IMR-90 (cell line): ENCODE data around the gene TVP23A. TPM values are rescaled to one million over a fixed set of nuclear protein-coding genes. Genes with fewer than 3 reads are reported as not detected.

Source experiments
- ATAC-seq: fragments of 200-7000 bp; cut with Tn5 transposase; 2 replicates; pipeline ENCODE4 v1.9.1; 2020; ENCODE audit warnings: low read depth, mild to moderate bottlenecking, moderate library complexity
- BruUV-seq: library from RNA; stranded (reverse); fragments of 400-500 nt; replicated peaks from 2 replicates; lab custom pipeline; 2021; lab: Mats Ljungman, UMichigan
- CTCF ChIA-PET: fragments of 300-600 bp; formaldehyde crosslinking; extraction: SDS; loops from one replicate; lab custom pipeline; 2021; ENCODE audit warnings: antibody characterized with exemption; lab: Yijun Ruan, JAX
- POLR2A ChIA-PET: fragments of 300-600 bp; sonication (Branson Sonifier 250); formaldehyde crosslinking; loops from one replicate; lab custom pipeline; 2022; ENCODE audit warnings: antibody characterized with exemption; ENCODE audit not compliant: unreplicated experiment; lab: Charles Lee
- DNase-seq: peaks from one replicate; pipeline ENCODE4 v3.0.0; 2013
- H2AFZ ChIP-seq: replicated peaks from 2 replicates; pipeline ENCODE3; 2013; ENCODE audit warnings: low read length, mild to moderate bottlenecking; ENCODE audit not compliant: poor library complexity
- H2AK5ac ChIP-seq: 2 replicates; pipeline ENCODE4 v1.6.1; 2013; ENCODE audit warnings: low read depth, low read length, inconsistent platforms
- H2AK9ac ChIP-seq: replicated peaks from 2 replicates; pipeline ENCODE3; 2013; ENCODE audit warnings: mild to moderate bottlenecking, low read depth, low read length, moderate library complexity; ENCODE audit not compliant: poor library complexity
- H2BK120ac ChIP-seq: 2 replicates; pipeline ENCODE4 v1.6.1; 2013; ENCODE audit warnings: low read depth, low read length, inconsistent platforms
- H2BK15ac ChIP-seq: 3 replicates; pipeline ENCODE4 v1.6.1; 2013; ENCODE audit warnings: low read depth, low read length, inconsistent platforms
- H2BK20ac ChIP-seq: 2 replicates; pipeline ENCODE4 v1.6.1; 2013; ENCODE audit warnings: low read depth, mild to moderate bottlenecking, inconsistent platforms, low read length, moderate library complexity
- H2BK5ac ChIP-seq: 2 replicates; pipeline ENCODE4 v1.6.1; 2013; ENCODE audit warnings: mild to moderate bottlenecking, low read depth, low read length, inconsistent platforms; ENCODE audit not compliant: poor library complexity, severe bottlenecking
- H3K14ac ChIP-seq: replicated peaks from 2 replicates; pipeline ENCODE4 v1.6.1; 2013; ENCODE audit warnings: low read depth, low read length, inconsistent platforms
- H3K18ac ChIP-seq: 2 replicates; pipeline ENCODE4 v1.6.1; 2013; ENCODE audit warnings: low read depth, low read length, control low read depth
- H3K23ac ChIP-seq: 2 replicates; pipeline ENCODE4 v1.6.1; 2013; ENCODE audit warnings: low read depth, low read length, inconsistent platforms
- H3K27ac ChIP-seq: 2 replicates; pipeline ENCODE4 v1.5.1; 2013; ENCODE audit warnings: mild to moderate bottlenecking, control low read depth, low read length; ENCODE audit not compliant: insufficient read depth
- H3K27me3 ChIP-seq: 2 replicates; pipeline ENCODE4 v1.6.1; 2013; ENCODE audit warnings: low read length; ENCODE audit not compliant: control insufficient read depth, insufficient read depth
- H3K36me3 ChIP-seq: 2 replicates; pipeline ENCODE4 v1.6.1; 2013; ENCODE audit warnings: low read length, mixed read lengths; ENCODE audit not compliant: control insufficient read depth, insufficient read depth
- H3K4ac ChIP-seq: 2 replicates; pipeline ENCODE4 v1.6.1; 2013; ENCODE audit warnings: low read depth, low read length, inconsistent platforms
- H3K4me1 ChIP-seq: 2 replicates; pipeline ENCODE4 v1.6.1; 2013; ENCODE audit warnings: low read length, mixed read lengths; ENCODE audit not compliant: control insufficient read depth, insufficient read depth
- H3K4me2 ChIP-seq: 2 replicates; pipeline ENCODE4 v1.6.1; 2013; ENCODE audit warnings: low read depth, mild to moderate bottlenecking, control low read depth, low read length, moderate library complexity
- H3K4me3 ChIP-seq: 2 replicates; pipeline ENCODE4 v1.5.1; 2013; ENCODE audit warnings: low read depth, mild to moderate bottlenecking, control low read depth, low read length, moderate library complexity; ENCODE audit not compliant: insufficient read depth
- H3K56ac ChIP-seq: 2 replicates; pipeline ENCODE4 v1.6.1; 2013; ENCODE audit warnings: low read length, inconsistent platforms; ENCODE audit not compliant: insufficient read depth; ENCODE audit errors: extremely low read depth
- H3K79me1 ChIP-seq, 2 experiments: 2 replicates each; pipeline ENCODE4 v1.6.1; 2013; ENCODE audit warnings: low read length in 2 of 2, inconsistent platforms in 1 of 2, low read depth in 1 of 2
- H3K9ac ChIP-seq: 2 replicates; pipeline ENCODE4 v1.6.1; 2013; ENCODE audit warnings: low read depth, low read length, control low read depth
- H3K9me1 ChIP-seq: 2 replicates; pipeline ENCODE4 v1.6.1; 2013; ENCODE audit warnings: low read length, inconsistent platforms; ENCODE audit not compliant: insufficient read depth
- H3K9me3 ChIP-seq: 2 replicates; pipeline ENCODE4 v1.6.1; 2013; ENCODE audit warnings: low read length; ENCODE audit not compliant: control insufficient read depth, insufficient read depth
- H4K20me1 ChIP-seq: 2 replicates; pipeline ENCODE4 v1.6.1; 2013; ENCODE audit warnings: low read length, inconsistent platforms; ENCODE audit not compliant: insufficient read depth
- H4K5ac ChIP-seq: 2 replicates; pipeline ENCODE4 v1.6.1; 2013; ENCODE audit warnings: mild to moderate bottlenecking, low read depth, low read length, control low read depth
- H4K8ac ChIP-seq, 2 experiments: 2 replicates each; pipeline ENCODE4 v1.6.1; 2013; ENCODE audit warnings: low read depth in 2 of 2, low read length in 2 of 2, control low read depth in 1 of 2, inconsistent platforms in 1 of 2
- H4K91ac ChIP-seq: 2 replicates; pipeline ENCODE4 v1.6.1; 2013; ENCODE audit warnings: low read depth, low read length, inconsistent platforms; ENCODE audit not compliant: insufficient read depth
- BHLHE40 ChIP-seq: fragments of 150-350 bp; IDR thresholded peaks from 2 replicates; pipeline ENCODE4 v1.6.1; 2016; ENCODE audit warnings: mild to moderate bottlenecking, low read depth, low read length
- CEBPB ChIP-seq: IDR thresholded peaks from 2 replicates; pipeline ENCODE4 v1.6.1; 2012; ENCODE audit warnings: low read depth, low read length, improper control_type of control experiment
- MAFK ChIP-seq: IDR thresholded peaks from 2 replicates; pipeline ENCODE4 v1.6.1; 2012; ENCODE audit warnings: low read depth, low read length, improper control_type of control experiment
- MXI1 ChIP-seq: IDR thresholded peaks from 2 replicates; pipeline ENCODE4 v1.6.1; 2012; ENCODE audit warnings: low read depth, mild to moderate bottlenecking, low read length, moderate library complexity, borderline replicate concordance
- WGBS, 2 experiments: methylation state at CpG; one replicate each; pipeline versions ENCODE4 v1.1.5 to v1.1.7; 2013; ENCODE audit warnings: missing lambda C conversion rate in 2 of 2; ENCODE audit not compliant: insufficient read length in 1 of 2; ENCODE audit errors: extremely low coverage in 2 of 2; 5-methylcytosine and 5-hydroxymethylcytosine counted together
- dilution Hi-C: fragments of 300-500 bp; cut with HindIII; formaldehyde crosslinking; loops from one replicate; pipeline ENCODE4 v1.14.3; 2018; ENCODE audit warnings: low sequenced_read_pairs; ENCODE audit not compliant: unreplicated experiment
- in situ Hi-C: fragments of 300-500 bp; cut with MboI; formaldehyde crosslinking; loops from 3 replicates; pipeline ENCODE4 v1.14.3; 2019; ENCODE audit warnings: low sequenced_read_pairs, inconsistent platforms, mixed read lengths
- intact Hi-C: fragments of 100-400 bp; cut with micrococcal nuclease; formaldehyde crosslinking; loops from 2 replicates; pipeline ENCODE4 v1.10.0; 2022
- polyA plus RNA-seq, 3 experiments: library from polyadenylated mRNA; depleted of rRNA; stranded (reverse); fragments of >200 nt; gene quantifications; 2 replicates each; pipeline ENCODE4 v1.2.3, GENCODE V29; 2012; ENCODE audit warnings: low replicate concordance in 1 of 3
- total RNA-seq: library from RNA; depleted of rRNA; stranded (reverse); fragments of >200 nt; gene quantifications from 2 replicates; pipeline ENCODE4 v1.2.3, GENCODE V29; 2012

Gene TVP23A
- total and polyA plus RNA-seq, 2 of the 4 experiments (the other 2 are of a cell fraction) = not detected

DNA sequence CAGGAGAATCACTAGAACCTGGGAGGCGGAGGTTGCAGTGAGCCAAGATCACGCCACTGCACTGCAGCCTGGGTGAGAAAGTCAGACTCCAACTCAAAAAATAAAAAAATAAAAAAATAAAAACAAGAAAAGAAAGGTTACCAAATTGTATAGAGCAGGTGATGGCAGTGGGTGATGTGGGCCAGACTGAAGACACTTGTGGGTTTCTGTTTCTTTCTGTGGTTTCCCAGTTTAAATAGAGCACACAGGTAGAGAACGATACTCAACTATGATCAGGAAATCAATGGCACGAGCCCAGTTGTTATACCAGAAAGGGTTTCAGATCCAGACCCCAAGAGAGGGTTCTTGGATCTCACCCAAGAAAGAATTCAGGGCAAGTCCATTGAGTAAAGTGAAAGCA, 42.3 kb downstream of the TVP23A start:
- CTCF ChIA-PET = no interaction called here
- intact Hi-C loops = no loop called here
- H3K4ac ChIP-seq = no peak overlapping the region

More for the DNA sequence above, 42.3 kb downstream of the TVP23A start:
- Histone ChIP-seq H2BK15ac (no peak overlapping the region), H2AK5ac (no peak overlapping the region), H3K18ac (no peak overlapping the region), H4K20me1 (no peaks in the 10 kb centered on the region), H2AK9ac (no peak overlapping the region), H3K4me3 (no peak overlapping the region), H2BK5ac (no peak overlapping the region), H4K91ac (no peak overlapping the region), H2BK20ac (no peak overlapping the region), H3K9me3 (no peaks in the 10 kb centered on the region), H3K4me2 (no peak overlapping the region), H2AFZ (no peak overlapping the region), H3K36me3 (no peaks in the 10 kb centered on the region), H3K14ac (no peak overlapping the region), H4K5ac (no peak overlapping the region), H3K27ac (no peak overlapping the region), H2BK120ac (no peak overlapping the region), H3K4me1 (no peaks in the 10 kb centered on the region), H3K23ac (no peak overlapping the region), H3K56ac (no peak overlapping the region), H3K9me1 (peaks cover 6% of the 10 kb centered on the region; the same call in 1 of the 2 replicates), H3K9ac (no peak overlapping the region), H3K27me3 (peaks cover 5% of the 10 kb centered on the region), H3K79me1 (no peaks in the 10 kb centered on the region), H4K8ac (no peak overlapping the region)
- no peak for ATAC-seq
- TF ChIP-seq CEBPB (no peak), BHLHE40 (no peak), MXI1 (no peak), MAFK (no peak)
- BruUV-seq = no TSS peak
- in situ Hi-C loops = no loop called here
- no CpG with 5 or more reads among the region's 4 CpGs for whole genome bisulfite sequencing, 2 experiments
- POLR2A ChIA-PET = no interaction called here
- dilution Hi-C loops = no loop called here
- DNase-seq = no peak
